ENCODE data around the gene EDEM3. TPM values are rescaled to one million over a fixed set of nuclear protein-coding genes. Genes with fewer than 3 reads are reported as not detected.

The EDEM3 gene
- polyA plus RNA-seq, 2 of the 4 experiments (the other 2 are of a cell fraction) = 10.5 to 24.2 TPM

GRCh38 chr1:184709418-184709817, 45.2 kb downstream of the EDEM3 start (continued):
- no peak for TF ChIP-seq CHD4 (IDR thresholded peaks at IDR 0.05; ENCODE audit: borderline replicate concordance)
- TF ChIP-seq ATOH8 (CRISPR knock-in tag; IDR thresholded peaks at IDR 0.05; ENCODE audit: low read depth) = no peak
- TF ChIP-seq MAZ (IDR thresholded peaks at IDR 0.05; ENCODE audit: borderline replicate concordance, low read depth, low read length) = no peak
- no peak for TF ChIP-seq POLR2A (IDR thresholded peaks at IDR 0.05; ENCODE audit: low read length)

GRCh38 chr1:184708084-184708676, 46.5 kb downstream of the EDEM3 start:
- ChIA-PET POLR2A (no interaction called here), CTCF (no interaction called here)
- Histone ChIP-seq H3K27ac (no peak overlapping the region), H3K4me3 (no peak overlapping the region), H3K9me3 (no peaks in the 10 kb centered on the region), H3K4me1 (no peaks in the 10 kb centered on the region), H3K4me2 (no peak overlapping the region)
- WGBS (ENCODE audit: missing lambda C conversion rate) = 72% methylated on average over 6 of the region's 6 CpGs
- TF ChIP-seq MAZ (IDR thresholded peaks at IDR 0.05; ENCODE audit: borderline replicate concordance, low read depth, low read length) (no peak), PBX3 (IDR thresholded peaks at IDR 0.05) (no peak), RCOR1 (IDR thresholded peaks at IDR 0.05; ENCODE audit: low read depth, low read length) (no peak), NPAS2 (CRISPR knock-in tag; IDR thresholded peaks at IDR 0.05; ENCODE audit: borderline replicate concordance) (no peak), MAFK (IDR thresholded peaks at IDR 0.05; ENCODE audit: partially characterized antibody) (peak; percentile 57)
- DNase-seq (ENCODE audit: low read depth in 1 of 2, low spot score in 1 of 2) (no peak), FAIRE-seq (no peak), ATAC-seq (no peak)

- CTCF ChIA-PET = no interaction called here
- no peak for ATAC-seq
- no peak for DNase-seq (ENCODE audit: low read depth in 1 of 2, low spot score in 1 of 2)
- Histone ChIP-seq H3K4me2 (no peak overlapping the region), H3K9me3 (no peaks in the 10 kb centered on the region), H3K4me1 (no peaks in the 10 kb centered on the region), H3K4me3 (no peak overlapping the region), H3K27ac (no peak overlapping the region)
- POLR2A ChIA-PET = no interaction called here
- 90% methylated on average over 1 of the region's 1 CpG for WGBS (ENCODE audit: missing lambda C conversion rate)
- no peak for TF ChIP-seq BCL3 (IDR thresholded peaks at IDR 0.05)
- no peak for TF ChIP-seq JUNB (IDR thresholded peaks at IDR 0.05)
- no peak for TF ChIP-seq ZC3H11A (IDR thresholded peaks at IDR 0.05)
- no peak for TF ChIP-seq NR3C1 (IDR thresholded peaks at IDR 0.05)
- FAIRE-seq = no peak
These were observed 49.4 kb downstream of the EDEM3 start for GRCh38 chr1:184705271-184705670.

- WGBS (ENCODE audit: missing lambda C conversion rate) = 90% methylated on average over 1 of the region's 1 CpG
- POLR2A ChIA-PET = no interaction called here
- Histone ChIP-seq H3K4me2 (no peak overlapping the region), H3K9me3 (no peaks in the 10 kb centered on the region), H3K4me1 (no peaks in the 10 kb centered on the region), H3K4me3 (no peak overlapping the region), H3K27ac (no peak overlapping the region)
- DNase-seq (ENCODE audit: low read depth in 1 of 2, low spot score in 1 of 2) = no peak
- no peak for FAIRE-seq
- no peak for TF ChIP-seq RFX5 (IDR thresholded peaks at IDR 0.05)
- no peak for TF ChIP-seq EHF (CRISPR knock-in tag; IDR thresholded peaks at IDR 0.05)
- no peak for TF ChIP-seq HES2 (IDR thresholded peaks at IDR 0.05)
- CTCF ChIA-PET = interaction anchor here (2.1 kb wide), 1 partner anchor 10 kb away, joined by 9 read pairs; no protein-coding TSS in a partner anchor
- ATAC-seq = no peak
These were observed 52.8 kb downstream of the EDEM3 start for GRCh38 chr1:184701816-184702215.

GRCh38 chr1:184698969-184699368, 55.7 kb downstream of the EDEM3 start:
- FAIRE-seq (no peak), ATAC-seq (no peak), DNase-seq (ENCODE audit: low read depth in 1 of 2, low spot score in 1 of 2) (no peak)
- no peak overlapping the region for H3K4me3 ChIP-seq
- 85% methylated on average over 1 of the region's 1 CpG for WGBS (ENCODE audit: missing lambda C conversion rate)
- no peaks in the 10 kb centered on the region for H3K4me1 ChIP-seq
- no peaks in the 10 kb centered on the region for H3K9me3 ChIP-seq
- H3K4me2 ChIP-seq = no peak overlapping the region
- CTCF ChIA-PET = no interaction called here
- TF ChIP-seq BHLHE40 (IDR thresholded peaks at IDR 0.05; ENCODE audit: low read depth, low read length) (no peak), NFE2L2 (conservative IDR thresholded peaks at IDR 0.05; ENCODE audit: low read length) (no peak), TP53 (CRISPR knock-in tag; IDR thresholded peaks at IDR 0.05) (no peak), MAFK (IDR thresholded peaks at IDR 0.05; ENCODE audit: partially characterized antibody) (no peak), ELK1 (IDR thresholded peaks at IDR 0.05; ENCODE audit: low read depth, low read length) (no peak), FOXS1 (CRISPR knock-in tag; IDR thresholded peaks at IDR 0.05) (no peak)
- no peak overlapping the region for H3K27ac ChIP-seq
- POLR2A ChIA-PET = no interaction called here

Measured in A549 (cell line).